ENCODE measurements around the gene TENM3.

TENM3 gene

DNA sequence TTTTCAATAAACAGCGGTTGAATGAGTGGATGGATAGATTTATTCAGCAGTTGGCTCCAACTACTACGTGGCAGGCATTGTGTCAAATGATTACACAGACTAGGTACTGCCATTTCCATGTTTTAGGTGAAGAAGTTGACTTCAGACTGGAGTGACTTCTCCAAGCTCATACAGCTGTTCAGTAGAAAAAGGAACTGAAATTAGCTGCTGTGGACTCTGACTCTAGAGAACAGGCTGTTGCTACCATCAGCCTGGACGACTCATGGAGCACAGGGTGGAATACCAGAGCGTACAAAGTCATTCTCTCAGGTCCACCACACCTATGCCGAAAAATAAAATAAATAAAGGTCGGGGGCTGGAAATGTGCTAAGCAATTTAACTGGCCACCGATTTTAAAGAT lies 45.3 kb downstream of the TENM3 start:
- DNase-seq (ENCODE audit: low read depth): no peak
- TF ChIP-seq, protein P1, sequence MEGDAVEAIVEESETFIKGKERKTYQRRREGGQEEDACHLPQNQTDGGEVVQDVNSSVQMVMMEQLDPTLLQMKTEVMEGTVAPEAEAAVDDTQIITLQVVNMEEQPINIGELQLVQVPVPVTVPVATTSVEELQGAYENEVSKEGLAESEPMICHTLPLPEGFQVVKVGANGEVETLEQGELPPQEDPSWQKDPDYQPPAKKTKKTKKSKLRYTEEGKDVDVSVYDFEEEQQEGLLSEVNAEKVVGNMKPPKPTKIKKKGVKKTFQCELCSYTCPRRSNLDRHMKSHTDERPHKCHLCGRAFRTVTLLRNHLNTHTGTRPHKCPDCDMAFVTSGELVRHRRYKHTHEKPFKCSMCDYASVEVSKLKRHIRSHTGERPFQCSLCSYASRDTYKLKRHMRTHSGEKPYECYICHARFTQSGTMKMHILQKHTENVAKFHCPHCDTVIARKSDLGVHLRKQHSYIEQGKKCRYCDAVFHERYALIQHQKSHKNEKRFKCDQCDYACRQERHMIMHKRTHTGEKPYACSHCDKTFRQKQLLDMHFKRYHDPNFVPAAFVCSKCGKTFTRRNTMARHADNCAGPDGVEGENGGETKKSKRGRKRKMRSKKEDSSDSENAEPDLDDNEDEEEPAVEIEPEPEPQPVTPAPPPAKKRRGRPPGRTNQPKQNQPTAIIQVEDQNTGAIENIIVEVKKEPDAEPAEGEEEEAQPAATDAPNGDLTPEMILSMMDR (IDR thresholded peaks at IDR 0.05; ENCODE audit: low read depth, low read length): no peak
- TF ChIP-seq POLR2A (IDR thresholded peaks at IDR 0.05; ENCODE audit: extremely low read depth, insufficient read length) (no peak), MYC (IDR thresholded peaks at IDR 0.05; ENCODE audit: low read depth, low read length) (no peak)
- TF ChIP-seq, protein P2, sequence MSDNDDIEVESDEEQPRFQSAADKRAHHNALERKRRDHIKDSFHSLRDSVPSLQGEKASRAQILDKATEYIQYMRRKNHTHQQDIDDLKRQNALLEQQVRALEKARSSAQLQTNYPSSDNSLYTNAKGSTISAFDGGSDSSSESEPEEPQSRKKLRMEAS (IDR thresholded peaks at IDR 0.05; ENCODE audit: low read depth, low read length): no peak
- no peak overlapping the region for H3K4me3 ChIP-seq (ENCODE audit: low read depth, low read length)

GRCh38 chr4:182289809-182290208 lies 46.6 kb downstream of the TENM3 start:
- TF ChIP-seq MYC (IDR thresholded peaks at IDR 0.05; ENCODE audit: low read depth, low read length) (no peak), POLR2A (IDR thresholded peaks at IDR 0.05; ENCODE audit: extremely low read depth, insufficient read length) (no peak)
- TF ChIP-seq, protein P2 (IDR thresholded peaks at IDR 0.05; ENCODE audit: low read depth, low read length): no peak
- no peak for DNase-seq (ENCODE audit: low read depth)
- H3K4me3 ChIP-seq (ENCODE audit: low read depth, low read length): no peak overlapping the region

DNA sequence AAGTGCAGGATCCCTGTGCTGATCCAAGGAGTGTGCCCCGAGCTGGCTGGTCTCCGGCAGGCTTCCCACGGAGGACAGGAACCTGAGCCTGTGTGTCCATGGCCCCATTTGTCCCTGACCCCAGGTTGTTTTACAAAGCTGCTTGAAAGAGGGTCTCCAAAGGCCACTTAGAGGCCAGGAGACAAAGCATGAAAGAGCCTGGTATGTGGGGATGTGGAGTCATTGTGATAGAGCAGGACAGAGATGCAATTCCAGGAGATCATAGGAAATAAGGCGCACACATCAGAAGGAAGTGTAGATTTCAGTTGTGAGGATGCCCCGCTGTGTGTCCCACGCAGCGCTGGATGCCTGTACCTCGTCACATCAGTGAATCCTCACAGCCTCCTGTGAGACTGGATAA lies 48.0 kb downstream of the TENM3 start:
- DNase-seq (ENCODE audit: low read depth): no peak
- TF ChIP-seq, protein P2 (IDR thresholded peaks at IDR 0.05; ENCODE audit: low read depth, low read length): no peak
- TF ChIP-seq POLR2A (IDR thresholded peaks at IDR 0.05; ENCODE audit: extremely low read depth, insufficient read length): no peak
- no peak for TF ChIP-seq MYC (IDR thresholded peaks at IDR 0.05; ENCODE audit: low read depth, low read length)
- TF ChIP-seq, protein P1 (IDR thresholded peaks at IDR 0.05; ENCODE audit: low read depth, low read length): no peak
- H3K4me3 ChIP-seq (ENCODE audit: low read depth, low read length): no peak overlapping the region

GRCh38 chr4:182291597-182292270 lies 48.5 kb downstream of the TENM3 start:
- TF ChIP-seq POLR2A (IDR thresholded peaks at IDR 0.05; ENCODE audit: extremely low read depth, insufficient read length) (no peak), MYC (IDR thresholded peaks at IDR 0.05; ENCODE audit: low read depth, low read length) (no peak)
- TF ChIP-seq, protein P2 (IDR thresholded peaks at IDR 0.05; ENCODE audit: low read depth, low read length): no peak
- TF ChIP-seq, protein P1 (IDR thresholded peaks at IDR 0.05; ENCODE audit: low read depth, low read length): no peak
- no peak for DNase-seq (ENCODE audit: low read depth)
- H3K4me3 ChIP-seq (ENCODE audit: low read depth, low read length): no peak overlapping the region

DNA sequence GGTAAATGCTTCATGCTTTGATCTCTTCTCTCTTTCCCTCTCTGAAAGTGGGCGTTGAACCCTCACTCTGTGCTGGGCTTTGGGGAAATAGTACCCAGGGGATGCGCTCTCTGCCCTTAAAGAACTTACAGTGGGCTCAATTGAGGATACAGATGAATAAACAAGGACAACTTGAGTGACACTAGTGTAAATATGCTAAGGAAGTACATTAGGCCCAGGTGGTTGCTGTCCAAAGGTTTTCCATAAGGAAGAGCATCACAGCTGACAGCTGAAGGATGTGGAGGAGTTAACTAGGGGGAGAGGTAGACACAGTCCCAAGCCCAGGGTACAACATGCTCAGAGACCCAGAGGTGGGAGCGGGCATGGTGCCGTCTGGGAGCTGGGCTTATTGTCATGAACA lies 49.4 kb downstream of the TENM3 start:
- DNase-seq (ENCODE audit: low read depth): no peak
- no peak overlapping the region for H3K4me3 ChIP-seq (ENCODE audit: low read depth, low read length)
- TF ChIP-seq POLR2A (IDR thresholded peaks at IDR 0.05; ENCODE audit: extremely low read depth, insufficient read length) (no peak), MYC (IDR thresholded peaks at IDR 0.05; ENCODE audit: low read depth, low read length) (no peak)
- TF ChIP-seq, protein P2 (IDR thresholded peaks at IDR 0.05; ENCODE audit: low read depth, low read length): no peak
- TF ChIP-seq, protein P1 (IDR thresholded peaks at IDR 0.05; ENCODE audit: low read depth, low read length): no peak

DNA sequence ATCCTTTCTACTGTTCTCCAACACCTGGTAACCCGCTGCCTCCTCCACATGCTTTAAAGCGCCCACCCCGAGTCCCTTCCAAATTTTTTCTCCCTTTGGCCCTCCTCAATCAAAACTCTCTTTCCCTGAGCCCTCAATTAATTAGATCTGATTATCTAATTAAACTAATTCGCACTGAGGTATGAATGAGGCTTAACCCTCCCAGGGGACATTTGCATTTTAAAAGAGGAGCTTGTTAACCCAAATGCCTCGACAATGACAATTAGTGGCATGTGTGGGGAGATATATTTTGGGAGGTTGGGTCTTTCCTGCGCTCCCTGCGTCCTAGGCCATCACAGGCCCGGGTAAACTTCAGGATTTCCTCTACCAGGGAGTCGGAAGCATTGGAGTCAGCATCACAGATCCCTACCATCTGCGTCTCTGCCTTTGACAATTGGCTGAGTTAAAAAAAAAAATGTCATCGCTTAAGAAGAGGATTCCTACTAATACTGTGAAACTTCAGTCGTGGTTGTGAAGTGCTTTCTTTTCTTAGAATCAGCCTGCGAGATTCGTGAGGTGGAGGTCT lies 50.6 kb downstream of the TENM3 start:
- no peak overlapping the region for H3K4me3 ChIP-seq (ENCODE audit: low read depth, low read length)
- TF ChIP-seq, protein P2 (IDR thresholded peaks at IDR 0.05; ENCODE audit: low read depth, low read length): no peak
- TF ChIP-seq MYC (IDR thresholded peaks at IDR 0.05; ENCODE audit: low read depth, low read length) (no peak), POLR2A (IDR thresholded peaks at IDR 0.05; ENCODE audit: extremely low read depth, insufficient read length) (no peak)
- TF ChIP-seq, protein P1 (IDR thresholded peaks at IDR 0.05; ENCODE audit: low read depth, low read length): no peak
- DNase-seq (ENCODE audit: low read depth): no peak
